ENCODE results near the gene GPR62.

Gene GPR62

DNA sequence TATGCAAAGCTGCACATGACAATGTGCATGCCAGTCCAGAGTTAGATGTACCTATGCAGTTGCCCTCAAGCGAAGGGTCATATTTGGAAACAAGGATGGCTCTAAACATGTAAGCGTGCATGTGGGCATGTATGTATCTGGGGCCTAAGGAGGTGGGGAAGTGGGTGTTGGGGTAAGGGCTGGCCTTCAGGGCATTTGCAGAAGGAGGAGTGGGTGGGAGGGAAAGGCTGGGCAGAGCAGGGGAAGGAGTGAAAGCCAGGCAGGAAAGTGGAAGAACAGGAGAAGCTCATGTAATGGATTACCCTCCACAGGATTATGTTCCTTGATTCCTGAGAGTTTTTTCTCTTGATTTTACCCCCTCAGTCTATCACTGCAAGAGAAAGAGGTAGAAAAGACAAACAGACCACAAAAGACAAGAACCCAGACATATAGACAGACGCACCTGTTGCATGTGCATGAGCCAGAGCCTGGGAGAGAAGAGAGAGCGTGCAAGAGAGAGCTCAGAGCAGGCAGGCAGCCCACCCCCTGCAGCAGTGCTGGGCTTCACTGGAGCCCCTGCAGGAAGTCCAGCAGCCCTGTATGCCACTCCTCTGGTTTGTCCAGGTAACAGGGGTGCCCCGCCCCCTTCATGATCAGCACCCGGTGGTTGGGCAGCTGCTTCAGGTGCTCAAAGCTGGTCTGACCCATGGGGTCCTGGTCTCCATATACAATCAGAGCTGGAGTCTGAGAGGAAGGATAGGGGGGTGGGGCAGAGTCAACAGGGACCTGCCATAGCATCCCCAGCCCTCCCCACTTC is 13.9 kb downstream of the GPR62 start:
- no peak for DNase-seq (ENCODE audit: low read depth in 2 of 2, low spot score in 1 of 2)

DNA sequence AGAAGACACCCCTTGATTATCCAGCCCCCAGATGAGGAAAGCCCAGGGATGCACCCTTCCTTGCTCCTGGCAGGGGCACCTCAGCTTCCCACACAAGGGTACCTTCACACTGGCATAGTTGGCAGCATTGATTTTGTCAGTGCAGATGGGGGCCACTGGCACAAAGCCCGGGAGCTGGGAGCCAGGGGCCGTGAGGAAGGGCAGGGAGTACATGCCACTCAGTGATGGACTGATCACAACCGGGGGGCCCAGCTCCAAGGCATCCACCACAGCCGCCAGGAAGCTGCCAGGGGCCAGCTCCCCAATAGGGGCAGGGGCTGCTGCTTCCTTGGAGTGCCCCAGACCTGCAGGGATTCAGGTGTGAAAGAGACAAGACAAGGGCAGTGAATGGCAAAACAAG is 14.7 kb downstream of the GPR62 start:
- no peak for DNase-seq (ENCODE audit: low read depth in 2 of 2, low spot score in 1 of 2)

- DNase-seq (ENCODE audit: low read depth in 2 of 2, low spot score in 1 of 2), result no peak
These were observed 15.6 kb downstream of the GPR62 start for GRCh38 chr3:51970606-51971300.

DNA sequence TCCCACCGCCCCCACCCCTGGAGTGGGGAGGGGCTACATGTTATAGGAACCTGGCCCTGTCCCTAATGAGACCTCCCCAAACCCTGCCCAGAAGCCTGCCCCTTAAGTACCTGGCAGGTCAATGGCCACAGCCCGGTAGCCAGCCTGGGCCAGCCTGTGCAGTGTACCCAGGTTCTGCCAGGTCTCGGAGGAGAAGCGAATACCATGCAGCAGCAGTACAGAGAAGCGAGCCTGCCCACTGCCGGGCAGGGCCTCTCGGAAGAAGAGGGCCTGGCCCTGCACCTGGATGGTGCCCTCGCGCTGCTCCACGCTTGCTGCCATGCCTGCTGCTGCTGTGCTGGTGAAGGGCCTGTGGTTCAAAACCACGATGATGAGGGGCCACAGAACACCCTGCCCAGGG is 16.2 kb downstream of the GPR62 start:
- no peak for DNase-seq (ENCODE audit: low read depth in 2 of 2, low spot score in 1 of 2)

DNA sequence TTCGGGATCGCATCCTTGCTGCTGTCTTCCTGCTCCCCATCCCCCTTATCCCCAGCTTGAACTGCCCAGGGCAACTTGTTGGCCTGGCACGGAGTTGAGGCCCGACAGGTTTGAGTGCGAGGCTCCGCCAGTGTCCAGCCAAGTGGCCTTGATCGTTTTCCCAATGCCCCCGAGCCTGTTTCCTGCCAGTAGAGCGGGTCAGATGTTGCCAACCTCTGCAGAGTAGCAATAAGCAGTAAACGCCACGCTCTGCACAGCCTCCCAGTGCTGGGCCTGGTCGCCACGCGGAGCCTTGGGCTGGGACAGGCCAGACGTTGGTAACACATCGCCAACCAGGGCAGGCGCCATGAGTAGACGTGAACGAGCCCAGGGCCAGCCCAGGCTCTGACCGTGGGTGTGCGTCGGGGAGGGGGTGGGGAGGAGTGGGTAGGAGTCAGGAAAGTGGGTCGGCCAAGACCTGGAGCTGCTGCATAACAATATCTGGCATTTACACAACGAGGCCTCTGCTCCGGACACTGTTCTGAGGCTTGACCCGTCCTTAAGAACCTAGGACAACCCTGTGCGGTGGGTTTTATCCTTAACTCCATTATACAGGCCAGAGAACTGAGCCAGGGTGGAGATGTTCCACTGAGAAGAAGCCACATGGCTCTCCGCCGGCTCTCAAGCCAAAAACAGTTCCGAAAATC is 19.2 kb downstream of the GPR62 start:
- DNase-seq (ENCODE audit: low read depth in 2 of 2, low spot score in 1 of 2), result no peak

- DNase-seq (ENCODE audit: low read depth in 2 of 2, low spot score in 1 of 2), result peak in 1 of 2 donors; percentile 45
These were observed 20.0 kb downstream of the GPR62 start, which contains the start of gene ABHD14A for GRCh38 chr3:51974963-51975851. TSS of gene ABHD14A (plus strand) at chr3:51975064. CDS start at chr3:51975136, 72 bp downstream.

- no peak for DNase-seq (ENCODE audit: low read depth in 2 of 2, low spot score in 1 of 2)
These were observed 20.8 kb downstream of the GPR62 start for GRCh38 chr3:51975852-51976549.

GRCh38 chr3:51977446-51978142 is 22.4 kb downstream of the GPR62 start:
- no peak for DNase-seq (ENCODE audit: low read depth in 2 of 2, low spot score in 1 of 2)

- no peak for DNase-seq (ENCODE audit: low read depth in 2 of 2, low spot score in 1 of 2)
These were observed 22.9 kb downstream of the GPR62 start for GRCh38 chr3:51978143-51978502.

GRCh38 chr3:51980253-51980652 is 25.1 kb downstream of the GPR62 start:
- no peak for DNase-seq (ENCODE audit: low read depth in 2 of 2, low spot score in 1 of 2)

- DNase-seq (ENCODE audit: low read depth in 2 of 2, low spot score in 1 of 2), result no peak
These were observed 27.2 kb downstream of the GPR62 start for GRCh38 chr3:51982352-51982837.

DNA sequence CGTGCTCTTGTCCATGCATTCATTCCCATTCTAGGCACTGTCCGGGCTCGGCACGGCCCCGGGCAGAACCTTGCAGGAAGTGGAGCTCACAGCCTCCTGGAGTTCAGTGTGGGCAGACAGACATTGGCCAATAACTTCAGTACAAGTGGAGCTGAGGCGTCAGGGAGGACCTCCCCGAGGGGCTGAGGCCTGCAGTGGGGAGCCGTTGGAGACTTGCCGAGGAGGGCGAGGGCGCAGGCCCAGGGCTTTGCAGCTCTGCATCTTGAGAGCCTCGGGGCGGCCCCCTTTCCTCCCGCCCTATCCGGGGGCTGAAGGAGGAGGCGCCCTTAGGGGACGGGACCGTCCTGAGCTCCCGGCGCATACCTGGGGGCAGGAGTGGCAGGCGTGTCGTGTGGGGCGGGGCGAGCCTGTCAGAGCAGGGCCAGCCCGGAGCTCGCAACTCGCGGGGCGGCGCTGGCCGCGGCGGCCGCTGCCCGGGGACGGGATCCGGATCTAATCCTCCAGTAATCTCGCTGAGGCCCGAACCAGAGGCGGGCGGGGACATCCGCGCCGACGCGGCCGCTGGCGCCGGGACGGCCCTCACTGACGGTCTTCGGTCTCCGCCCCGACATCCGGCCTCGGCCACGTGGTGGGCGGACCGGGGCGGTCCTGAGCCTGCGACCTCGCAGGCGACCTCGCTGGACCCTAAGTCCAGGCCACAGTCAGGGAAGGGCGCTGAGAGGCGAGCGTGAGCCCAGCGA is 27.8 kb downstream of the GPR62 start, which contains the start of gene ACY1:
ACY1 (plus strand) TSS at position 698 of the 740 bp plus-strand sequence. CDS start 530 bp downstream, outside the sequence.
- peak; percentile 28 to 50 for DNase-seq (ENCODE audit: low read depth in 2 of 2, low spot score in 1 of 2)

- DNase-seq (ENCODE audit: low read depth in 2 of 2, low spot score in 1 of 2), result no peak
These were observed 28.5 kb downstream of the GPR62 start for GRCh38 chr3:51983578-51984268.

- DNase-seq (ENCODE audit: low read depth in 2 of 2, low spot score in 1 of 2), result no peak
These were observed 29.1 kb downstream of the GPR62 start for GRCh38 chr3:51984269-51984647.

DNA sequence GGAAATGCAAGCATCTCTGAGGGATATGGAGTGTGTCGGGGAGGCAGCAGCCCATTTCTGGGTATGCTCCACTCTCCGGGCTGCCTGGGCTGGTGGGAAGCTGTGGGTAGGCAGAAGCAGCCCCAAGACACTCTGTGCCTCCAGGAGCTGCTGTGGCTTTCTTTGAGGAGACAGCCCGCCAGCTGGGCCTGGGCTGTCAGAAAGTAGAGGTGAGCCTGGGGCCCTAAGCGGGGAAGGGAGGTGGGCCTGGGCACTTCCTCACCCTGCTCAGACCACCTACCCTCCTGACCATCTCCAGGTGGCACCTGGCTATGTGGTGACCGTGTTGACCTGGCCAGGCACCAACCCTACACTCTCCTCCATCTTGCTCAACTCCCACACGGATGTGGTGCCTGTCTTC is 29.9 kb downstream of the GPR62 start:
- no peak for DNase-seq (ENCODE audit: low read depth in 2 of 2, low spot score in 1 of 2)

- no peak for DNase-seq (ENCODE audit: low read depth in 2 of 2, low spot score in 1 of 2)
These were observed 31.1 kb downstream of the GPR62 start for GRCh38 chr3:51986010-51986947.

- no peak for DNase-seq (ENCODE audit: low read depth in 2 of 2, low spot score in 1 of 2)
These were observed 32.4 kb downstream of the GPR62 start for GRCh38 chr3:51987568-51987967.

Measured in stimulated activated CD8-positive, alpha-beta memory T cell treated with anti-CD3 and anti-CD28 coated beads, Interleukin-4, amount 100 ng/mL, for 4 hours (primary cell).